HepG2 (cell line): ENCODE measurements around the gene P2RY8. TPM values are rescaled to one million over a fixed set of nuclear protein-coding genes. Genes with fewer than 3 reads are reported as not detected.

Experiments
- BCL3 ChIP-seq: sonication (generic); formaldehyde crosslinking; IDR thresholded peaks from 2 replicates; pipeline ENCODE4 v1.5.1; 2020; ENCODE audit warnings: mild to moderate bottlenecking, missing genetic modification reagents, moderate library complexity
- GATA4 ChIP-seq: sonication (generic); IDR thresholded peaks from 2 replicates; pipeline ENCODE4 v1.6.1; 2016; ENCODE audit warnings: antibody characterized with exemption, low read depth, borderline replicate concordance
- GATAD2A ChIP-seq: IDR thresholded peaks from 2 replicates; pipeline ENCODE4 v1.6.1; 2016
- GFI1 ChIP-seq: sonication (generic); formaldehyde crosslinking; IDR thresholded peaks from 2 replicates; pipeline ENCODE4 v1.5.0; 2020; ENCODE audit warnings: missing genetic modification reagents, mild to moderate bottlenecking, borderline replicate concordance
- KDM3A ChIP-seq: IDR thresholded peaks from 2 replicates; pipeline ENCODE4 v1.6.1; 2018; ENCODE audit warnings: low read depth, missing compliant biosample characterization
- MATR3 ChIP-seq: sonication (generic); formaldehyde crosslinking; IDR thresholded peaks from 2 replicates; pipeline ENCODE4 v1.4.0; 2020; ENCODE audit warnings: missing genetic modification reagents
- RARA ChIP-seq: IDR thresholded peaks from 2 replicates; pipeline ENCODE4 v1.6.1; 2016; ENCODE audit warnings: missing genetic modification reagents, missing compliant biosample characterization
- TBX3 ChIP-seq: fragments of 450-650 bp; IDR thresholded peaks from 2 replicates; pipeline ENCODE4 v1.6.1; 2017; ENCODE audit warnings: antibody characterized with exemption, mild to moderate bottlenecking, inconsistent platforms, borderline replicate concordance
- THYN1 ChIP-seq: sonication (generic); formaldehyde crosslinking; IDR thresholded peaks from 2 replicates; pipeline ENCODE4 v1.8.1; 2023; ENCODE audit warnings: low read depth, mild to moderate bottlenecking, moderate library complexity, missing genetic modification reagents, borderline replicate concordance
- ZBTB21 ChIP-seq: sonication (generic); formaldehyde crosslinking; IDR thresholded peaks from 2 replicates; pipeline ENCODE4 v1.4.0; 2020; ENCODE audit warnings: missing genetic modification reagents
- ZNF121 ChIP-seq: sonication (generic); formaldehyde crosslinking; IDR thresholded peaks from 2 replicates; pipeline ENCODE4 v1.5.0; 2020; ENCODE audit warnings: mild to moderate bottlenecking, missing genetic modification reagents
- polyA plus RNA-seq, 8 experiments: library from polyadenylated mRNA; depleted of rRNA in 3 of 8; stranded (reverse) in 7 of 8; unstranded in 1 of 8; fragments of >200 nt; fragmentation: Illumina TruSeq in 4 of 8; extraction: Trizol in 4 of 8; gene quantifications; 2 replicates each; pipeline versions ENCODE4 v1.2.1 to v1.2.3, GENCODE V29; 2011 to 2016; ENCODE audit warnings: low read depth in 4 of 8, missing spikeins in 1 of 8, mixed read lengths in 1 of 8; ENCODE audit not compliant: insufficient read depth in 1 of 8
- total RNA-seq, 5 experiments: library from RNA; depleted of rRNA; stranded (reverse); fragments of >200 nt; fragmentation: Illumina TruSeq; extraction: Trizol; gene quantifications; 2 replicates each; pipeline ENCODE4 v1.2.3, GENCODE V29; 2016; ENCODE audit warnings: low read depth in 1 of 5
- TF ChIP-seq, protein P1 (sequence below): sonication (generic); formaldehyde crosslinking; IDR thresholded peaks from 2 replicates; pipeline ENCODE4 v1.5.1; 2020; ENCODE audit warnings: mild to moderate bottlenecking, missing genetic modification reagents, moderate library complexity

Gene P2RY8
- total and polyA plus RNA-seq, 2 of the 13 experiments (the other 11 are each of a cell fraction or from before 2014, with no cell fraction given), result 1.0 to 1.3 TPM

GRCh38 chrX:1481636-1482529, 55.1 kb downstream of the P2RY8 start (continued):
- 0 out of 2 replicates have a peak, but pooled peaks have one; percentile 24 for TF ChIP-seq TBX3
- no peak for TF ChIP-seq THYN1 (CRISPR knock-in tag)
- no peak for TF ChIP-seq MATR3 (CRISPR knock-in tag)
- peak; percentile 33; the same call in 1 of the 2 replicates for TF ChIP-seq BCL3 (CRISPR knock-in tag)
- TF ChIP-seq ZBTB21 (CRISPR knock-in tag), result peak; percentile 60; the same call in 1 of the 2 replicates
- TF ChIP-seq ZNF121 (CRISPR knock-in tag), result no peak
- peak; percentile 21; the same call in 1 of the 2 replicates for TF ChIP-seq GATA4
- TF ChIP-seq KDM3A (CRISPR knock-in tag), result no peak; the same call in none of the 2 replicates
- TF ChIP-seq RARA (CRISPR knock-in tag), result peak; percentile 86
- peak; percentile 81 for TF ChIP-seq GATAD2A (CRISPR knock-in tag)
- TF ChIP-seq, protein P1, sequence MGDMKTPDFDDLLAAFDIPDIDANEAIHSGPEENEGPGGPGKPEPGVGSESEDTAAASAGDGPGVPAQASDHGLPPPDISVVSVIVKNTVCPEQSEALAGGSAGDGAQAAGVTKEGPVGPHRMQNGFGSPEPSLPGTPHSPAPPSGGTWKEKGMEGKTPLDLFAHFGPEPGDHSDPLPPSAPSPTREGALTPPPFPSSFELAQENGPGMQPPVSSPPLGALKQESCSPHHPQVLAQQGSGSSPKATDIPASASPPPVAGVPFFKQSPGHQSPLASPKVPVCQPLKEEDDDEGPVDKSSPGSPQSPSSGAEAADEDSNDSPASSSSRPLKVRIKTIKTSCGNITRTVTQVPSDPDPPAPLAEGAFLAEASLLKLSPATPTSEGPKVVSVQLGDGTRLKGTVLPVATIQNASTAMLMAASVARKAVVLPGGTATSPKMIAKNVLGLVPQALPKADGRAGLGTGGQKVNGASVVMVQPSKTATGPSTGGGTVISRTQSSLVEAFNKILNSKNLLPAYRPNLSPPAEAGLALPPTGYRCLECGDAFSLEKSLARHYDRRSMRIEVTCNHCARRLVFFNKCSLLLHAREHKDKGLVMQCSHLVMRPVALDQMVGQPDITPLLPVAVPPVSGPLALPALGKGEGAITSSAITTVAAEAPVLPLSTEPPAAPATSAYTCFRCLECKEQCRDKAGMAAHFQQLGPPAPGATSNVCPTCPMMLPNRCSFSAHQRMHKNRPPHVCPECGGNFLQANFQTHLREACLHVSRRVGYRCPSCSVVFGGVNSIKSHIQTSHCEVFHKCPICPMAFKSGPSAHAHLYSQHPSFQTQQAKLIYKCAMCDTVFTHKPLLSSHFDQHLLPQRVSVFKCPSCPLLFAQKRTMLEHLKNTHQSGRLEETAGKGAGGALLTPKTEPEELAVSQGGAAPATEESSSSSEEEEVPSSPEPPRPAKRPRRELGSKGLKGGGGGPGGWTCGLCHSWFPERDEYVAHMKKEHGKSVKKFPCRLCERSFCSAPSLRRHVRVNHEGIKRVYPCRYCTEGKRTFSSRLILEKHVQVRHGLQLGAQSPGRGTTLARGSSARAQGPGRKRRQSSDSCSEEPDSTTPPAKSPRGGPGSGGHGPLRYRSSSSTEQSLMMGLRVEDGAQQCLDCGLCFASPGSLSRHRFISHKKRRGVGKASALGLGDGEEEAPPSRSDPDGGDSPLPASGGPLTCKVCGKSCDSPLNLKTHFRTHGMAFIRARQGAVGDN (CRISPR knock-in tag), result peak; percentile 68
- TF ChIP-seq GFI1 (CRISPR knock-in tag), result peak; percentile 97
